HFFc6 (cell line): ENCODE measurements around the gene CLCA2. TPM values are rescaled to one million over a fixed set of nuclear protein-coding genes. Genes with fewer than 3 reads are reported as not detected.

Source experiments
- DNase-seq: peaks from one replicate; pipeline ENCODE4 v3.0.0-alpha.2; 2018
- H3K27ac Mint-ChIP-seq: 2 replicates; pipeline ENCODE4 v1.8.0; 2020; ENCODE audit warnings: mild to moderate bottlenecking, mixed read lengths
- H3K27me3 Mint-ChIP-seq: 2 replicates; pipeline ENCODE4 v1.8.0; 2021; ENCODE audit warnings: mild to moderate bottlenecking, moderate library complexity, mixed read lengths; ENCODE audit not compliant: insufficient read depth
- H3K36me3 Mint-ChIP-seq: 2 replicates; pipeline ENCODE4 v1.8.0; 2021; ENCODE audit warnings: low read depth, mixed read lengths
- H3K4me1 Mint-ChIP-seq: 2 replicates; pipeline ENCODE4 v1.8.0; 2020; ENCODE audit warnings: low read depth, mixed read lengths
- H3K4me3 Mint-ChIP-seq: 2 replicates; pipeline ENCODE4 v1.8.0; 2020; ENCODE audit warnings: mild to moderate bottlenecking, moderate library complexity, mixed read lengths
- H3K9me3 Mint-ChIP-seq: 2 replicates; pipeline ENCODE4 v1.8.0; 2020; ENCODE audit warnings: mild to moderate bottlenecking, mixed read lengths
- total RNA-seq, 6 experiments: library from RNA; stranded (reverse); fragmentation: NEBNext Ultra II Directional; extraction: Animal tissue kit (Norgen Biotek cat#: 25700); gene quantifications; 2 replicates in 1 of 6; 3 replicates in 5 of 6; pipeline ENCODE4 v1.2.3, GENCODE V29; 2021
- TF ChIP-seq, protein P1 (sequence below): fragments of 200-600 bp; sonication (generic); IDR thresholded peaks from 2 replicates; pipeline ENCODE4 v1.5.0; 2021; ENCODE audit warnings: antibody characterized with exemption, mild to moderate bottlenecking

The CLCA2 gene
- total RNA-seq, 6 experiments from 2014 or later, result 0.09 to 0.50 (median 0.18) TPM

DNA sequence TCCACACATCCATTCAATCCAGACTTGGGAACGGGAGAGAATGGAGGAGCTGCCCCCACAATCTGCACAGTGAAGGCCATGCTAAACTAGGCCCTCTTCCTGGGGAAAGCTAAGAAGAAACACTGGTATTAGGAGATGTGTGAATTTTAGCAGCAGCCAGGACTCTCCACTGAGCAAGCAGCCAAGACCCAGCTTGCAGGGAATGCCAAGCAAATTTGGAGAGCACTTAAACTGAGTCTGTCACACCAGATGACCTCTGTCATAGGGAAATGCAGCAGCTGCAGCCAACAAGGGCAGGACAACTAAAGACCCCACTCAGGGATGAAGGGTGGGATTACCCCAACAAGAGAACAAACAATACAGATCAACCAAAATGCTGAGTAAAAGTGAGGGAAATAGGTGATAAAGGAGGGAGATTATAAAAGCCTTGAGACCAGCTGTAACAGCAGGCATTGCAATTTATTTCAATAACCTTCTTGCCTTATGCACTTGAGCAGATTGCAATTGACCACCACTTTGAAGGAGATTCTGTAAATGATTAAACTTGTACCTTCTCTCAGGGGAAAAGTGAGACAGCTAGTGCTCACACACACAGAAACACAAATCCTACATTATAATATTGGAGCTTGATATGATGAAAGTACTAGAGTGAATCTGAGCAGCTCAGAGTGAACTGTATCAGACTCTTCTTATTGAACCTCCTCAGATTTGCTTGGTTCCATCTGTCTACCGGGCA lies 42.3 kb downstream of the CLCA2 start:
- no peaks in the 10 kb centered on the region for H3K9me3 Mint-ChIP-seq

DNA sequence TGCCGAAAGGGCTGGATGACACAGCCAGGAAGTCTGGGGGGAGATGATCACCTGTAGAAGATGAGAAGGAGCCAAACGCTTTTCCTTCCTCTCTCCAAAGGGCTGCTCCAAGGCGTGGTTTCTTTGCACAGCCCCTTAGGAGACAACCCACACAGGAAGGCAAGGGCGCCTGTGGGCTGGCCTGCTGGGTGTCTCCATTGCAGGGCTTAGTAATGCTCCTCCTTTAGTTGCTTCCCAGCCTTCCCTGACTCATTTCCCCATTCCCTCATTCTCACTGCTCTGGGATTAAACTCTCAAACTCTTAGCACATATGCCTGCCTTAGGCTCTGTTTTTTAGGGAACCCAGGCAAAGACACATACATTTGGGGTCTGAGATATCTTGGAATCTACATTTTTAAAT lies 43.0 kb downstream of the CLCA2 start:
- Mint-ChIP-seq H3K36me3 (no peaks in the 10 kb centered on the region), H3K9me3 (no peaks in the 10 kb centered on the region), H3K27me3 (peaks cover 8% of the 10 kb centered on the region), H3K4me3 (no peak overlapping the region), H3K4me1 (peaks cover 6% of the 10 kb centered on the region; the same call in 1 of the 2 replicates), H3K27ac (no peak overlapping the region)
- DNase-seq, result no peak
- TF ChIP-seq, protein P1, sequence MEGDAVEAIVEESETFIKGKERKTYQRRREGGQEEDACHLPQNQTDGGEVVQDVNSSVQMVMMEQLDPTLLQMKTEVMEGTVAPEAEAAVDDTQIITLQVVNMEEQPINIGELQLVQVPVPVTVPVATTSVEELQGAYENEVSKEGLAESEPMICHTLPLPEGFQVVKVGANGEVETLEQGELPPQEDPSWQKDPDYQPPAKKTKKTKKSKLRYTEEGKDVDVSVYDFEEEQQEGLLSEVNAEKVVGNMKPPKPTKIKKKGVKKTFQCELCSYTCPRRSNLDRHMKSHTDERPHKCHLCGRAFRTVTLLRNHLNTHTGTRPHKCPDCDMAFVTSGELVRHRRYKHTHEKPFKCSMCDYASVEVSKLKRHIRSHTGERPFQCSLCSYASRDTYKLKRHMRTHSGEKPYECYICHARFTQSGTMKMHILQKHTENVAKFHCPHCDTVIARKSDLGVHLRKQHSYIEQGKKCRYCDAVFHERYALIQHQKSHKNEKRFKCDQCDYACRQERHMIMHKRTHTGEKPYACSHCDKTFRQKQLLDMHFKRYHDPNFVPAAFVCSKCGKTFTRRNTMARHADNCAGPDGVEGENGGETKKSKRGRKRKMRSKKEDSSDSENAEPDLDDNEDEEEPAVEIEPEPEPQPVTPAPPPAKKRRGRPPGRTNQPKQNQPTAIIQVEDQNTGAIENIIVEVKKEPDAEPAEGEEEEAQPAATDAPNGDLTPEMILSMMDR, result no peak

More for the DNA sequence above, 42.3 kb downstream of the CLCA2 start:
- no peaks in the 10 kb centered on the region for H3K36me3 Mint-ChIP-seq
- no peak overlapping the region for H3K4me3 Mint-ChIP-seq
- TF ChIP-seq, protein P1, result no peak
- peaks cover 5% of the 10 kb centered on the region; the same call in 1 of the 2 replicates for H3K4me1 Mint-ChIP-seq
- no peak for DNase-seq
- H3K27me3 Mint-ChIP-seq, result peaks cover 8% of the 10 kb centered on the region
- no peak overlapping the region for H3K27ac Mint-ChIP-seq

DNA sequence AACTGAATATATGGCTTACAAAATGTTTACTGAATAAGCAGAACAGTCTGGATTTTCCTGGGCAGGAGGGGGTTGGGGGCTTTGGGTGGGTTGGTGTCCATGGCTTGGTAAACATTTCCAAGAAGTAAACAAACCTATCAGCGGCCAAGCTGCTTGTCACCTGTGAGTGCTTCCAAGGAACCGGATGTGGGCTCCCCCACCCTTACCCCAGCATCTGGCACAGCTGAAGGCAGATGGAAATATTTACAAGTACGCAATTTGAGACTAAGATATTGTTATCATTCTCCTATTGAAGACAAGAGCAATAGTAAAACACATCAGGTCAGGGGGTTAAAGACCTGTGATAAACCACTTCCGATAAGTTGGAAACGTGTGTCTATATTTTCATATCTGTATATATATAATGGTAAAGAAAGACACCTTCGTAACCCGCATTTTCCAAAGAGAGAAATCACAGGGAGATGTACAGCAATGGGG lies 44.6 kb downstream of the CLCA2 start, which contains the start of gene CLCA1:
Gene CLCA1 (plus strand): TSS at position 427 of the 477 bp plus-strand sequence. CDS start 45 bp downstream, at position 472.
- H3K4me3 Mint-ChIP-seq, result no peak within 1 kb of the TSS
- H3K36me3 Mint-ChIP-seq, result no peaks in the 10 kb centered on the region
- peaks cover 10% of the 10 kb centered on the region for H3K27me3 Mint-ChIP-seq

DNA sequence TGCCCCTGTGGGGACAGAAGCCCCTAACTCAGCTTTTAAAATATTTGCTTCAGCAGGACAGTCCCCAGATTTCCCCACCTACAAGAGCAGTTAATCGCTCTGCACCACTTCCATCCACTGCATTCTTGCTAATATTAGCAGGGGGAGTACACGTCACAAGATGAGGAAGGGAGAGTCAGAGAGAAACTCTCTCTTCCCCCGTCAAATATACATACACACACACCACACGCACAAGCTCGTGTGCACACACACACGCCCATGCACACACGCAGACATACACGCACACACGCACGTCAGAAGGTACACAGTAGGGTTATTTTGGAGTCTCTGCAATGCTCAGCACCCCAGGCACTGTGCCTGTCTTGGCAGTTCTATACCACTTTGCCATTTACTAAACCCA lies 46.9 kb downstream of the CLCA2 start:
- H3K36me3 Mint-ChIP-seq, result no peaks in the 10 kb centered on the region
- H3K4me1 Mint-ChIP-seq, result peaks cover 6% of the 10 kb centered on the region; the same call in 1 of the 2 replicates
- H3K9me3 Mint-ChIP-seq, result no peaks in the 10 kb centered on the region
- no peak for DNase-seq
- no peak overlapping the region for H3K4me3 Mint-ChIP-seq
- TF ChIP-seq, protein P1, result no peak
- H3K27me3 Mint-ChIP-seq, result peaks cover 8% of the 10 kb centered on the region
- no peak overlapping the region for H3K27ac Mint-ChIP-seq

More for the DNA sequence above, 44.6 kb downstream of the CLCA2 start, which contains the start of gene CLCA1:
- no peak for DNase-seq
- H3K9me3 Mint-ChIP-seq, result no peaks in the 10 kb centered on the region
- TF ChIP-seq, protein P1, result no peak
- H3K4me1 Mint-ChIP-seq, result peaks cover 6% of the 10 kb centered on the region; the same call in 1 of the 2 replicates
- no peak within 1 kb of the TSS for H3K27ac Mint-ChIP-seq

DNA sequence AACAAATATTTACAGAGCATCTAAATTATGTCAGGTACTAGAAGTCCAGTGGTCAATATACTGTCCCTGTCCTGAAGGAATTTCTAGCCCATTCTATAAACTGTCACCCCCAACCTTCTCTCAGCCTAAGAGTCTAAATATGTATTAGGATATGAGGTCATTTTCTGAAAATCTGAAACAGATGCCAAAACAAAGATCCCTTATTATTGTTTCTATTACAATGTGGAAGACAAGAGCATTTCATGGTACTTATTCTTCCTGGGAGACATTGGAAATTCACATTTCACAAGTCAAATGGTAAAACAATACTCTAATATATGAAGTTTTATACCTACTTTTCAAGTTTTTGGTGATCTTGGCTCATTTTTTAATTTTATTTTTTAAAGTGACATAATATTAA lies 47.3 kb downstream of the CLCA2 start:
- Mint-ChIP-seq H3K27ac (no peak overlapping the region), H3K27me3 (peaks cover 8% of the 10 kb centered on the region), H3K4me1 (peaks cover 6% of the 10 kb centered on the region; the same call in 1 of the 2 replicates), H3K9me3 (no peaks in the 10 kb centered on the region), H3K4me3 (no peak overlapping the region), H3K36me3 (no peaks in the 10 kb centered on the region)
- TF ChIP-seq, protein P1, result no peak
- DNase-seq, result no peak
